Measurements from ENCODE around the gene EEFSEC. TPM values are rescaled to one million over a fixed set of nuclear protein-coding genes. Genes with fewer than 3 reads are reported as not detected.

The EEFSEC gene
- polyA plus RNA-seq, 1 donor (not counting 4 experiments of a cell fraction or from before 2014, with no cell fraction given) = 8.7 TPM

GRCh38 chr3:128205558-128206145 is 52.4 kb downstream of the EEFSEC start:
- Histone ChIP-seq H3K9me3 (ENCODE audit: control insufficient read depth, low read depth, low read length) (no peaks in the 10 kb centered on the region), H3K4me3 (ENCODE audit: control insufficient read depth in 2 of 3, extremely low read depth in 1 of 3, insufficient read depth in 2 of 3, low read depth in 1 of 3, low read length in 3 of 3) (no peak overlapping the region), H3K4me2 (ENCODE audit: control insufficient read depth, extremely low read depth, insufficient read depth, low read depth, low read length) (no peak overlapping the region), H3K27ac (ENCODE audit: control insufficient read depth, insufficient read depth, low read length) (no peak overlapping the region), H3K36me3 (ENCODE audit: control insufficient read depth in 2 of 2, extremely low read depth in 1 of 2, insufficient read depth in 2 of 2, low read length in 2 of 2) (no peaks in the 10 kb centered on the region), H3K9me1 (ENCODE audit: control insufficient read depth, extremely low read depth, insufficient read depth, low read length) (no peaks in the 10 kb centered on the region), H3K27me3 (ENCODE audit: control insufficient read depth, extremely low read depth, insufficient read depth, low read length) (no peaks in the 10 kb centered on the region), H3K4me1 (ENCODE audit: control insufficient read depth, extremely low read depth, insufficient read depth, low read length) (no peaks in the 10 kb centered on the region), H3K9ac (ENCODE audit: control insufficient read depth, extremely low read depth, insufficient read depth, low read length) (no peak overlapping the region), H3K79me2 (ENCODE audit: control insufficient read depth, insufficient read depth, low read length) (no peaks in the 10 kb centered on the region), H4K20me1 (ENCODE audit: control insufficient read depth, extremely low read depth, insufficient read depth, low read length) (peaks cover 3% of the 10 kb centered on the region), H2AFZ (ENCODE audit: control insufficient read depth, low read length) (no peak overlapping the region)
- TF ChIP-seq CTCF (optimal IDR thresholded peaks at IDR 0.05 in 1 of 3, IDR thresholded peaks at IDR 0.05 in 1 of 3, conservative IDR thresholded peaks at IDR 0.05 in 1 of 3; ENCODE audit: extremely low read depth in 1 of 3, insufficient read depth in 2 of 3, low read length in 3 of 3) (no peak), EZH2 (IDR thresholded peaks at IDR 0.05; ENCODE audit: low read length) (no peak)
- FAIRE-seq (no peak), DNase-seq (ENCODE audit: low read depth, low spot score) (no peak)
- dilution Hi-C loops (cut with MboI; ENCODE audit: extremely low pct_ligation_motif_present, low sequenced_read_pairs) = no loop called here

GRCh38 chr3:128207951-128208350 is 54.7 kb downstream of the EEFSEC start:
- H3K27me3 ChIP-seq (ENCODE audit: control insufficient read depth, extremely low read depth, insufficient read depth, low read length) = no peaks in the 10 kb centered on the region
- no peaks in the 10 kb centered on the region for H3K79me2 ChIP-seq (ENCODE audit: control insufficient read depth, insufficient read depth, low read length)
- no peaks in the 10 kb centered on the region for H3K36me3 ChIP-seq (ENCODE audit: control insufficient read depth in 2 of 2, extremely low read depth in 1 of 2, insufficient read depth in 2 of 2, low read length in 2 of 2)
- no peak overlapping the region for H3K4me2 ChIP-seq (ENCODE audit: control insufficient read depth, extremely low read depth, insufficient read depth, low read depth, low read length)
- H3K27ac ChIP-seq (ENCODE audit: control insufficient read depth, insufficient read depth, low read length) = no peak overlapping the region
- no peak for DNase-seq (ENCODE audit: low read depth, low spot score)
- H3K9me3 ChIP-seq (ENCODE audit: control insufficient read depth, low read depth, low read length) = no peaks in the 10 kb centered on the region
- TF ChIP-seq CTCF (optimal IDR thresholded peaks at IDR 0.05 in 1 of 3, IDR thresholded peaks at IDR 0.05 in 1 of 3, conservative IDR thresholded peaks at IDR 0.05 in 1 of 3; ENCODE audit: extremely low read depth in 1 of 3, insufficient read depth in 2 of 3, low read length in 3 of 3) = no peak
- no peak for TF ChIP-seq EZH2 (IDR thresholded peaks at IDR 0.05; ENCODE audit: low read length)
- no peak overlapping the region for H3K4me3 ChIP-seq (ENCODE audit: control insufficient read depth in 2 of 3, extremely low read depth in 1 of 3, insufficient read depth in 2 of 3, low read depth in 1 of 3, low read length in 3 of 3)
- H3K4me1 ChIP-seq (ENCODE audit: control insufficient read depth, extremely low read depth, insufficient read depth, low read length) = no peaks in the 10 kb centered on the region
- H4K20me1 ChIP-seq (ENCODE audit: control insufficient read depth, extremely low read depth, insufficient read depth, low read length) = peaks cover 3% of the 10 kb centered on the region
- FAIRE-seq = no peak
- H3K9me1 ChIP-seq (ENCODE audit: control insufficient read depth, extremely low read depth, insufficient read depth, low read length) = no peaks in the 10 kb centered on the region
- no peak overlapping the region for H3K9ac ChIP-seq (ENCODE audit: control insufficient read depth, extremely low read depth, insufficient read depth, low read length)
- dilution Hi-C loops (cut with MboI; ENCODE audit: extremely low pct_ligation_motif_present, low sequenced_read_pairs) = no loop called here
- H2AFZ ChIP-seq (ENCODE audit: control insufficient read depth, low read length) = no peak overlapping the region
